ENCODE data around the gene GFPT2. TPM values are rescaled to one million over a fixed set of nuclear protein-coding genes. Genes with fewer than 3 reads are reported as not detected.

Gene GFPT2
- total and polyA plus RNA-seq, 7 donors, result 2.0 to 7.2 (median 4.4) TPM

GRCh38 chr5:180358694-180359093, 5.6 kb upstream of the GFPT2 start:
- H3K27me3 ChIP-seq (ENCODE audit: insufficient read depth in 3 of 3, low read length in 2 of 3), result peaks cover 0 to 21% (median 8%) of the 10 kb centered on the region in 3 donors
- ATAC-seq, result no peak
- H3K36me3 ChIP-seq (ENCODE audit: insufficient read depth in 1 of 2, low read depth in 1 of 2), result no peaks in the 10 kb centered on the region
- H3K27ac ChIP-seq, result no peak overlapping the region
- 88 to 93% (median 91%) methylated on average over 6 of the region's 6 CpGs for WGBS, 3 donors
- TF ChIP-seq, protein P1, sequence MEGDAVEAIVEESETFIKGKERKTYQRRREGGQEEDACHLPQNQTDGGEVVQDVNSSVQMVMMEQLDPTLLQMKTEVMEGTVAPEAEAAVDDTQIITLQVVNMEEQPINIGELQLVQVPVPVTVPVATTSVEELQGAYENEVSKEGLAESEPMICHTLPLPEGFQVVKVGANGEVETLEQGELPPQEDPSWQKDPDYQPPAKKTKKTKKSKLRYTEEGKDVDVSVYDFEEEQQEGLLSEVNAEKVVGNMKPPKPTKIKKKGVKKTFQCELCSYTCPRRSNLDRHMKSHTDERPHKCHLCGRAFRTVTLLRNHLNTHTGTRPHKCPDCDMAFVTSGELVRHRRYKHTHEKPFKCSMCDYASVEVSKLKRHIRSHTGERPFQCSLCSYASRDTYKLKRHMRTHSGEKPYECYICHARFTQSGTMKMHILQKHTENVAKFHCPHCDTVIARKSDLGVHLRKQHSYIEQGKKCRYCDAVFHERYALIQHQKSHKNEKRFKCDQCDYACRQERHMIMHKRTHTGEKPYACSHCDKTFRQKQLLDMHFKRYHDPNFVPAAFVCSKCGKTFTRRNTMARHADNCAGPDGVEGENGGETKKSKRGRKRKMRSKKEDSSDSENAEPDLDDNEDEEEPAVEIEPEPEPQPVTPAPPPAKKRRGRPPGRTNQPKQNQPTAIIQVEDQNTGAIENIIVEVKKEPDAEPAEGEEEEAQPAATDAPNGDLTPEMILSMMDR (IDR thresholded peaks at IDR 0.05), result no peak
- no peaks in the 10 kb centered on the region for H3K4me1 ChIP-seq
- intact Hi-C loops (cut with DNase I), result no loop called here
- H3K4me3 ChIP-seq, result no peak overlapping the region
- no peaks in the 10 kb centered on the region for H3K9me3 ChIP-seq
- no peak for DNase-seq

DNA sequence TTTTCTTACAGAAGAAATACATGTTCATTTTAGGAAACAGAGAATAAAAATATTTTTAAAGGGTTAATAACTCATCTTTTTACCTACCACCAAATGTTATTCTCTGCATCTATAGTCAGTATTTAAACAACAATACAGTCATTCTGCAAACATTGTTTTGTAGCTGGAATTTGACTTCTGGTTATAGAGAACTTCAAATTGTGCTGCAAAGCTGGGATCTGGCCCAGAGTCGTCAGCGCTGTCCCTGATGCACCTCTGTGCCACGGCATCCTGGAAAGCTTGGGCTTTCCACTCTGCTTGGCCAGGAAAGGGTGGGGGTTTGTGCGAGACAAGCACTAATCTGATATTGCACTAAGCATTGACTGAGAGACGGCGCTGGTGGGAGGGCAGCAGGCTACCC, 5.0 kb upstream of the GFPT2 start:
- no peaks in the 10 kb centered on the region for H3K9me3 ChIP-seq
- DNase-seq (no peak), ATAC-seq (no peak)
- no peak overlapping the region for H3K4me3 ChIP-seq
- no peak overlapping the region for H3K27ac ChIP-seq
- no peaks in the 10 kb centered on the region for H3K4me1 ChIP-seq
- TF ChIP-seq, protein P1 (IDR thresholded peaks at IDR 0.05), result no peak
- peaks cover 0 to 26% (median 8%) of the 10 kb centered on the region in 3 donors for H3K27me3 ChIP-seq (ENCODE audit: insufficient read depth in 3 of 3, low read length in 2 of 3)
- WGBS, 3 donors, result 80 to 84% (median 82%) methylated on average over 6 of the region's 6 CpGs
- H3K36me3 ChIP-seq (ENCODE audit: insufficient read depth in 1 of 2, low read depth in 1 of 2), result no peaks in the 10 kb centered on the region
- intact Hi-C loops (cut with DNase I), result no loop called here

DNA sequence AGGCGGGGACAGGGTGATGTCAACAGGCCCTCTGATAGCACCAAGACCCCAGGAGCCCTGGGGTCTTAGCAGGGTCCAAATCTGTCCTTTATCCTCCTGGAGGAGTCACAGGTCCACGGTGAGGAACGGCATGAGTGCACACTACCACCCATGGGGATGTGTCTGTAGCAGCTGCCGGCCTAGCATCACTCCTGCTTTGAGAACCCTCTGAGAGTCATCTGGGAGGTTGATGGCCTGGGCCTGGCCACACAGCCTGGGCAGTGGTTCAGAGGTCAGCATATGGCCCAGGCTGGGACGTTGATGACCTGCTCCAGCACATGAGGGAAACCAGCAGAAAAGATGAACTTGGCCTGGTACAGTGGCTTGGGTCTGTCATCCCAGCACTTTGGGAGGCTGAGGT, 1.8 kb upstream of the GFPT2 start:
- no peak for DNase-seq
- Histone ChIP-seq H3K9me3 (no peaks in the 10 kb centered on the region), H3K27ac (no peak overlapping the region), H3K4me1 (peaks cover 6% of the 10 kb centered on the region), H3K27me3 (ENCODE audit: insufficient read depth in 3 of 3, low read length in 2 of 3) (peaks cover 0 to 42% (median 10%) of the 10 kb centered on the region in 3 donors), H3K4me3 (no peak overlapping the region), H3K36me3 (ENCODE audit: insufficient read depth in 1 of 2, low read depth in 1 of 2) (no peaks in the 10 kb centered on the region)
- 85 to 92% (median 88%) methylated on average over 5 of the region's 5 CpGs for WGBS, 3 donors
- no peak for ATAC-seq
- TF ChIP-seq, protein P1 (IDR thresholded peaks at IDR 0.05), result no peak
- intact Hi-C loops (cut with DNase I), result no loop called here

DNA sequence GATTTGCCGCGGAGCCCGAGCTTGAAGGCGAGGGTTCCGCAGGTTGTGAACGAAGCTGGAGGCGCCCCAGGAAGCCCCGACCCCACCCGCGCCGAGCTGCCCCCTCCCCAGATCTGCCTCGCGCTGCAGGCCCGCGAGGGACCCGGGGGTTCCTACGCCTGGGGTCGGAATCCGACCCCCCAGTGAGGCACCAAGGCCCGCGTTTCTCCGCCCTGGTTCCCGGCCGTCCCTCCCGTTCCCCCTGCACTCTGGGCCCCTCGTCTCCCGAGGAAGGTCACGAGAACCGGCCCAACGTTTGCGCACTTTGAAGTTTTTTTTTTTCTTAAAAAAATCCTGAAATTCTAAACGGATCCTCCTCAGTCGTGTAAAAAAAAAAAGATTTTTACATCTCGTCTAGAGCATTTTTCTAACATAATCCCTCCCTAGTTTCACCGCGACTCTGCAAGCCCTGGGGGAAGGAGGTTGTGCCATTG, 880 bp upstream of the GFPT2 start:
- 7 to 14% (median 10%) methylated on average over 30 to 36 of the region's 36 CpGs for WGBS, 3 donors
- H3K27me3 ChIP-seq (ENCODE audit: insufficient read depth in 3 of 3, low read length in 2 of 3), result peaks cover 0 to 42% (median 10%) of the 10 kb centered on the region in 3 donors
- intact Hi-C loops (cut with DNase I), result no loop called here
- TF ChIP-seq, protein P1 (IDR thresholded peaks at IDR 0.05), result no peak
- no peaks in the 10 kb centered on the region for H3K9me3 ChIP-seq
- no peak for DNase-seq
- no peaks in the 10 kb centered on the region for H3K36me3 ChIP-seq (ENCODE audit: insufficient read depth in 1 of 2, low read depth in 1 of 2)
- ATAC-seq, result no peak
- no peak overlapping the region for H3K27ac ChIP-seq
- peaks cover 6% of the 10 kb centered on the region for H3K4me1 ChIP-seq
- peak overlapping the region; percentile 72 for H3K4me3 ChIP-seq

Data from psoas muscle (tissue), 8 donors.